Type B pancreatic cell (in vitro differentiated cells): ENCODE data around the gene DOCK7. TPM values are rescaled to one million over a fixed set of nuclear protein-coding genes. Genes with fewer than 3 reads are reported as not detected.

Source experiments
- DNase-seq: peaks from one replicate; pipeline ENCODE4 v3.0.0; 2021; ENCODE audit warnings: mixed read lengths; ENCODE audit not compliant: unreplicated experiment; ENCODE audit errors: extremely low spot score
- H3K27ac Mint-ChIP-seq: 2 replicates; pipeline ENCODE4 v1.8.0; 2021; ENCODE audit warnings: mild to moderate bottlenecking, mixed read lengths
- H3K27me3 Mint-ChIP-seq: 2 replicates; pipeline ENCODE4 v1.8.0; 2021; ENCODE audit warnings: mixed read lengths
- H3K36me3 Mint-ChIP-seq: 2 replicates; pipeline ENCODE4 v1.8.0; 2021; ENCODE audit warnings: mixed read lengths
- H3K4me1 Mint-ChIP-seq: one replicate; pipeline ENCODE4 v1.8.0; 2021; ENCODE audit warnings: mixed read lengths; ENCODE audit not compliant: unreplicated experiment
- H3K4me3 Mint-ChIP-seq: 2 replicates; pipeline ENCODE4 v1.8.0; 2021; ENCODE audit warnings: mild to moderate bottlenecking, mixed read lengths
- H3K9me3 Mint-ChIP-seq: 2 replicates; pipeline ENCODE4 v1.8.0; 2021; ENCODE audit warnings: mixed read lengths
- CTCF ChIP-seq: fragments of 200-600 bp; sonication (generic); conservative IDR thresholded peaks from 2 replicates; pipeline ENCODE4 v1.5.0; 2021; ENCODE audit warnings: antibody characterized with exemption, mild to moderate bottlenecking
- total RNA-seq: library from RNA; stranded (reverse); gene quantifications from 2 replicates; pipeline ENCODE4 v1.2.1, GENCODE V29; 2021; ENCODE audit warnings: low replicate concordance

DOCK7 gene
- total RNA-seq, 1 donor from 2014 or later: 61.1 TPM

- H3K27ac Mint-ChIP-seq: no peak overlapping the region
- H3K27me3 Mint-ChIP-seq: no peaks in the 10 kb centered on the region
- no peak for DNase-seq
- H3K36me3 Mint-ChIP-seq: peaks cover 56% of the 10 kb centered on the region
- no peak overlapping the region for H3K4me3 Mint-ChIP-seq
- H3K9me3 Mint-ChIP-seq: peaks cover 25% of the 10 kb centered on the region
- no peaks in the 10 kb centered on the region for H3K4me1 Mint-ChIP-seq
- no peak for TF ChIP-seq CTCF
Observed at GRCh38 chr1:62467092-62467491, 221.1 kb downstream of the DOCK7 start.

GRCh38 chr1:62462370-62462769, 225.8 kb downstream of the DOCK7 start:
- H3K9me3 Mint-ChIP-seq: peaks cover 3% of the 10 kb centered on the region
- H3K4me3 Mint-ChIP-seq: no peak overlapping the region
- no peak for TF ChIP-seq CTCF
- peaks cover 21% of the 10 kb centered on the region for H3K36me3 Mint-ChIP-seq
- DNase-seq: no peak
- no peak overlapping the region for H3K27ac Mint-ChIP-seq
- H3K4me1 Mint-ChIP-seq: no peaks in the 10 kb centered on the region
- H3K27me3 Mint-ChIP-seq: no peaks in the 10 kb centered on the region

- Mint-ChIP-seq H3K36me3 (peaks cover 18% of the 10 kb centered on the region), H3K27ac (no peak overlapping the region), H3K4me1 (no peaks in the 10 kb centered on the region), H3K9me3 (no peaks in the 10 kb centered on the region), H3K27me3 (no peaks in the 10 kb centered on the region), H3K4me3 (no peak overlapping the region)
- no peak for DNase-seq
- TF ChIP-seq CTCF: no peak
Observed at GRCh38 chr1:62457955-62458354, 230.2 kb downstream of the DOCK7 start.

- no peak for TF ChIP-seq CTCF
- DNase-seq: no peak
- Mint-ChIP-seq H3K27me3 (no peaks in the 10 kb centered on the region), H3K36me3 (peaks cover 39% of the 10 kb centered on the region), H3K4me1 (no peaks in the 10 kb centered on the region), H3K9me3 (no peaks in the 10 kb centered on the region), H3K4me3 (no peak overlapping the region), H3K27ac (no peak overlapping the region)
Observed at GRCh38 chr1:62452951-62453350, 235.2 kb downstream of the DOCK7 start.

- no peak for DNase-seq
- no peak for TF ChIP-seq CTCF
- H3K4me1 Mint-ChIP-seq: no peaks in the 10 kb centered on the region
- H3K36me3 Mint-ChIP-seq: peaks cover 35% of the 10 kb centered on the region
- H3K9me3 Mint-ChIP-seq: no peaks in the 10 kb centered on the region
- no peaks in the 10 kb centered on the region for H3K27me3 Mint-ChIP-seq
- no peak overlapping the region for H3K27ac Mint-ChIP-seq
- H3K4me3 Mint-ChIP-seq: no peak overlapping the region
Observed at GRCh38 chr1:62450301-62450700, 237.9 kb downstream of the DOCK7 start.
